Left lung (tissue), 10 donors: ENCODE measurements around the gene TACR1. TPM values are rescaled to one million over a fixed set of nuclear protein-coding genes. Genes with fewer than 3 reads are reported as not detected.
"Not testable (repeated sequence)": the region's sequence is repeated elsewhere in the genome, so short reads cannot be mapped to it uniquely, and the experiment has no call there.

Source experiments
- ATAC-seq: fragments of 200-7000 bp; cut with Tn5 transposase; one replicate; pipeline ENCODE4 v1.9.1; 2020; ENCODE audit warnings: moderate library complexity
- DNase-seq, 4 donors: peaks; one replicate each; pipeline ENCODE4 v3.0.0-alpha.2; 2013 to 2020
- H3K27ac ChIP-seq, 2 donors: fragments of 200-600 bp; sonication (generic) in 1 of 2; one replicate each; pipeline versions ENCODE4 v1.5.0 to v1.8.0; 2020 to 2021
- H3K27me3 ChIP-seq, 2 donors: fragments of 200-600 bp; sonication (generic) in 1 of 2; one replicate each; pipeline versions ENCODE4 v1.5.0 to v1.8.0; 2020 to 2021
- H3K36me3 ChIP-seq, 2 donors: fragments of 200-600 bp; sonication (generic) in 1 of 2; one replicate each; pipeline versions ENCODE4 v1.5.0 to v1.8.0; 2020 to 2021
- H3K4me1 ChIP-seq, 2 donors: fragments of 200-600 bp; one replicate each; pipeline ENCODE4 v1.8.0; 2021
- H3K4me3 ChIP-seq, 2 donors: fragments of 200-600 bp; sonication (generic) in 1 of 2; one replicate each; pipeline versions ENCODE4 v1.5.0 to v1.8.0; 2020 to 2021; ENCODE audit warnings: mild to moderate bottlenecking in 1 of 2
- H3K9me3 ChIP-seq, 2 donors: fragments of 200-600 bp; sonication (generic) in 1 of 2; one replicate each; pipeline versions ENCODE4 v1.5.0 to v1.8.0; 2020 to 2021
- intact Hi-C, 2 donors: fragments of 100-400 bp; cut with DNase I; formaldehyde crosslinking; loops; one replicate each; pipeline versions ENCODE4 v1.11.2 to v1.14.2; 2022
- polyA plus RNA-seq, 6 donors: library from polyadenylated mRNA; unstranded; fragments of 120-200 nt; gene quantifications; one replicate each; pipeline ENCODE4 v1.2.1, GENCODE V29; 2013; ENCODE audit not compliant: insufficient read length in 6 of 6
- total RNA-seq, 2 donors: library from RNA; stranded (reverse); fragmentation: NEBNext Ultra II Directional; extraction: Animal tissue kit (Norgen Biotek cat#: 25700); gene quantifications; one replicate each; pipeline ENCODE4 v1.2.1, GENCODE V29; 2021
- TF ChIP-seq, protein P1 (sequence below), 2 donors: fragments of 200-600 bp; sonication (generic) in 1 of 2; IDR thresholded peaks; one replicate each; pipeline versions ENCODE4 v1.5.0 to v1.8.0; 2021; ENCODE audit warnings: antibody characterized with exemption in 2 of 2
- donor health status: DM: no; HTN: yes; CAD: no.
- donor health status: DM: no; HTN: no; CAD: no.

Gene TACR1
- total and polyA plus RNA-seq, 8 donors: 0.09 to 3.2 (median 2.2) TPM

DNA sequence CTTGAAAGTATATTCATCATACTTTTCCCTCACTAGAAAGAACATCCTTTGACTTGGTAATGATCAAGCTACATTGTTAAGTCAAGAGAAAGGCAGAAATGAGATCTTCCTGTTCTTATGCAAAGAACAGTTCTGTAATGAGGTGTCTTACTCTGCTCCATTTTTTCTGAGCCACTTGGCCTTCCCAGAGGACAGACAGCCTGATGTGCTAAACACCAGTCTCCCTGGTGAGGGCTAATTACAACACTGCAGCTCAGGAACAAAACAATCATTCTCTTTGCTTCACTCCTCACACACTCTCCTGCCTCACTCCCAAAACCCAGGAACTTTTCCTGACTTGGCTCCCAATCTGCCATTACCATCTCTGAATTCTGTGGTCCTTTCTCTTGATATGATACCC, 25.6 kb downstream of the TACR1 start:
- ATAC-seq (no peak), DNase-seq (no peak)
- H3K9me3 ChIP-seq: no peaks in the 10 kb centered on the region
- no peak overlapping the region for H3K27ac ChIP-seq
- H3K27me3 ChIP-seq: no peaks in the 10 kb centered on the region
- H3K4me3 ChIP-seq: no peak overlapping the region
- no peaks in the 10 kb centered on the region for H3K4me1 ChIP-seq
- TF ChIP-seq, protein P1, sequence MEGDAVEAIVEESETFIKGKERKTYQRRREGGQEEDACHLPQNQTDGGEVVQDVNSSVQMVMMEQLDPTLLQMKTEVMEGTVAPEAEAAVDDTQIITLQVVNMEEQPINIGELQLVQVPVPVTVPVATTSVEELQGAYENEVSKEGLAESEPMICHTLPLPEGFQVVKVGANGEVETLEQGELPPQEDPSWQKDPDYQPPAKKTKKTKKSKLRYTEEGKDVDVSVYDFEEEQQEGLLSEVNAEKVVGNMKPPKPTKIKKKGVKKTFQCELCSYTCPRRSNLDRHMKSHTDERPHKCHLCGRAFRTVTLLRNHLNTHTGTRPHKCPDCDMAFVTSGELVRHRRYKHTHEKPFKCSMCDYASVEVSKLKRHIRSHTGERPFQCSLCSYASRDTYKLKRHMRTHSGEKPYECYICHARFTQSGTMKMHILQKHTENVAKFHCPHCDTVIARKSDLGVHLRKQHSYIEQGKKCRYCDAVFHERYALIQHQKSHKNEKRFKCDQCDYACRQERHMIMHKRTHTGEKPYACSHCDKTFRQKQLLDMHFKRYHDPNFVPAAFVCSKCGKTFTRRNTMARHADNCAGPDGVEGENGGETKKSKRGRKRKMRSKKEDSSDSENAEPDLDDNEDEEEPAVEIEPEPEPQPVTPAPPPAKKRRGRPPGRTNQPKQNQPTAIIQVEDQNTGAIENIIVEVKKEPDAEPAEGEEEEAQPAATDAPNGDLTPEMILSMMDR (IDR thresholded peaks at IDR 0.05): no peak
- intact Hi-C loops: no loop called here
- no peaks in the 10 kb centered on the region for H3K36me3 ChIP-seq

DNA sequence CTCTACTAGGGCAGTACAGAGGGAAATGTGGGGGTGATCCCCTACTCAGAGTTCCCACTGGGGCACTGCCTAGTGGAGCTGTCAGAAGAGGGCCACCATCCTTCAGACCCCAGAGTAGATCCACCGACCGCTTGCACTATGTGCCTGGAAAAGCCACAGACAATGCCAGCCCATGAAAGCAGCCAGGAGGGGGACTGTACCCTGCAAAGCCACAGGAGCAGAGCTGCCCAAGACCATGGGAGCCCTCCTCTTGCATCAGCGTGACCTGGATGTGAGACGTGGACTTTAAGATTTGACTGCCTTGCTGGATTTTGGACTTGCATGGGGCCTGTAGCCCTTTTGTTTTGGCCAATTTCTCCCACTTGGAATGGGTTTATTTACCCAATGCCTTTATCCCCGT, 27.9 kb downstream of the TACR1 start:
- H3K27ac ChIP-seq, ATAC-seq, intact Hi-C loops, DNase-seq, H3K4me3 ChIP-seq, H3K27me3 ChIP-seq, H3K9me3 ChIP-seq, H3K4me1 ChIP-seq, H3K36me3 ChIP-seq: not testable (repeated sequence)

DNA sequence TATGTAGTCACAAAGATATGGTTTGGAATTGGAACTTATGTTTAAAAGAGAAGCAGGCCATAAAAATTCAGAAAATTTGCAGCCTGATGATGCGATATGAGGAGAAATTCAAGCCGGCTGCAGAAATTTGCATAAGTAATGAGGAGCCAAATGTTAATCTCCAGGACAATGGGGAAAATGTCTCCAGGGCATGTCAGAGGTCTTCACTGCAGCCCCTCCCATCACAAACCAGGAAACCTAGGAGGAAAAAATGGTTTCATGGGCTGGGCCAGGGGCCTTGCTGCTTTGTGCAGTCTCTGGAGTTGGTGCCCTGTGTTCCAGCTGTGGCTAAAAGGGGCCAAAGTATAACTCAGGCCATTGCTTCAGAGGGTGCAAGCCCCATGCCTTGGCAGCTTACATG, 28.4 kb downstream of the TACR1 start:
- Histone ChIP-seq H3K27me3 (no peaks in the 10 kb centered on the region), H3K27ac (no peak overlapping the region), H3K9me3 (no peaks in the 10 kb centered on the region), H3K36me3 (no peaks in the 10 kb centered on the region), H3K4me3 (no peak overlapping the region), H3K4me1 (no peaks in the 10 kb centered on the region)
- no peak for ATAC-seq
- intact Hi-C loops: no loop called here
- TF ChIP-seq, protein P1 (IDR thresholded peaks at IDR 0.05): no peak
- DNase-seq: no peak

DNA sequence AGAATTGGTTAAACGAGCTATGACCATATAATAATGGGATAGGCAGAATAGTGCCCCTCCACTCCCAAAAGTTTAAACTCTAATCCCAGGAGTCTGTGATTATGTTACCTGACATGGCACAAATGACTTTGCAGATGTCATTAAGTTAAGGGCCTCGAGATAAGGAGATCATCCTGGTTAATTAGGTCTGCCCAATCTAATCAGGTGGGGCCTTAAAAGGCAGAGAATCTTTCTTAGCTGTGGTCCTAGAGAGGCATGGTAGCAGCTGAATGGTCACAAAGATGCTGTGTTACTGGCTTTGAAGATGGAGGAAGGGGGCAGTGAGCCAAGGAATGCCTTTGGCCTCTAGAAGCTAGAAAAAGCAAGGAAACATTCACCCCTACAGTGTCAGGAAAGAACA, 31.1 kb downstream of the TACR1 start:
- DNase-seq: no peak
- TF ChIP-seq, protein P1 (IDR thresholded peaks at IDR 0.05): no peak
- Histone ChIP-seq H3K4me3 (no peak overlapping the region), H3K4me1 (no peaks in the 10 kb centered on the region), H3K36me3 (no peaks in the 10 kb centered on the region), H3K27me3 (no peaks in the 10 kb centered on the region), H3K9me3 (no peaks in the 10 kb centered on the region), H3K27ac (no peak overlapping the region)
- ATAC-seq: no peak
- intact Hi-C loops: no loop called here

DNA sequence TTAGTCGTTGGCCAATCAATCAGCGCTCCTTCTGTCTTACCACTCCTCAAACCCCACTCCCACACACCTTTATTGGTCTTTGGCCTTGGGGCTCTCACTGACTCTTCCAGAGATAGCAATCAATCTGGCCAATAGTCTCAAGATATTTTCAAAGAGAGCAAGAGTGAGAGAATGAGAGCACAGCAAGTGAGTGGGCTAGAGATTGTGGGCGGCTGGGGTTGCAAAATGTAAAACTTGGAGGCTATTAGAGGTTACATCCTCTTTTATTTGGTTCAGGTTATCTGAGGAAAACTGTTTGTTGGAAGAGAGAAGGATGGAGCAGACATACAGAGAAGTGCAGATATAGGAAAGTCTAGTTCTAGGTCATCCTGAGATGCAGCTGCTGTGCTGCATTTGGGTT, 32.8 kb downstream of the TACR1 start:
- Histone ChIP-seq H3K9me3 (no peaks in the 10 kb centered on the region), H3K36me3 (no peaks in the 10 kb centered on the region), H3K27me3 (no peaks in the 10 kb centered on the region), H3K4me1 (no peaks in the 10 kb centered on the region), H3K4me3 (no peak overlapping the region), H3K27ac (no peak overlapping the region)
- ATAC-seq: no peak
- TF ChIP-seq, protein P1 (IDR thresholded peaks at IDR 0.05): no peak
- DNase-seq: no peak
- intact Hi-C loops: no loop called here

DNA sequence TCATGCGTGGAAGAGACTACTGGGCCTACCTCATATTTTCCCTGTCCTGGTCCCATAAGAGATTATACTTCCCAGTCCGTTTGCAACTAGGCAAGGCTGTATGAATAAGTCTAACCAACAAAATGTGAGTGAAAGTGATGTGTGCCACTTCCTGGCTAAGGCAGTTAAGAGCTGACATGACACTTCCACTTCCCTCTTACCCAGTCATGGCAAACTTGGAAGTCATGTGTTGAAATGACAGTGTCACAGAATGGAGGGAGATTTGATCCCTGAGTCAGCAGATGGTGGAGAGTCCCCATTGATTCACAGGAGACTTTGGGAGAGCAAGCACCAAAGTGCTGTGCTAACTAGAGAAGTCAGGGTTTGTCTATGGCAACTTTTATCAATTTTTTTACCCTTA, 36.4 kb downstream of the TACR1 start:
- Histone ChIP-seq H3K27me3 (no peaks in the 10 kb centered on the region), H3K36me3 (no peaks in the 10 kb centered on the region), H3K4me3 (no peak overlapping the region), H3K9me3 (no peaks in the 10 kb centered on the region), H3K27ac (no peak overlapping the region), H3K4me1 (no peaks in the 10 kb centered on the region)
- DNase-seq (no peak), ATAC-seq (peak; percentile 35)
- TF ChIP-seq, protein P1 (IDR thresholded peaks at IDR 0.05): no peak
- intact Hi-C loops: no loop called here
